ENCODE results near the gene VTI1B. TPM values are rescaled to one million over a fixed set of nuclear protein-coding genes. Genes with fewer than 3 reads are reported as not detected.

The VTI1B gene
- polyA plus RNA-seq, 2 of the 4 experiments (the other 2 are of a cell fraction), result 77.5 to 102 TPM

DNA sequence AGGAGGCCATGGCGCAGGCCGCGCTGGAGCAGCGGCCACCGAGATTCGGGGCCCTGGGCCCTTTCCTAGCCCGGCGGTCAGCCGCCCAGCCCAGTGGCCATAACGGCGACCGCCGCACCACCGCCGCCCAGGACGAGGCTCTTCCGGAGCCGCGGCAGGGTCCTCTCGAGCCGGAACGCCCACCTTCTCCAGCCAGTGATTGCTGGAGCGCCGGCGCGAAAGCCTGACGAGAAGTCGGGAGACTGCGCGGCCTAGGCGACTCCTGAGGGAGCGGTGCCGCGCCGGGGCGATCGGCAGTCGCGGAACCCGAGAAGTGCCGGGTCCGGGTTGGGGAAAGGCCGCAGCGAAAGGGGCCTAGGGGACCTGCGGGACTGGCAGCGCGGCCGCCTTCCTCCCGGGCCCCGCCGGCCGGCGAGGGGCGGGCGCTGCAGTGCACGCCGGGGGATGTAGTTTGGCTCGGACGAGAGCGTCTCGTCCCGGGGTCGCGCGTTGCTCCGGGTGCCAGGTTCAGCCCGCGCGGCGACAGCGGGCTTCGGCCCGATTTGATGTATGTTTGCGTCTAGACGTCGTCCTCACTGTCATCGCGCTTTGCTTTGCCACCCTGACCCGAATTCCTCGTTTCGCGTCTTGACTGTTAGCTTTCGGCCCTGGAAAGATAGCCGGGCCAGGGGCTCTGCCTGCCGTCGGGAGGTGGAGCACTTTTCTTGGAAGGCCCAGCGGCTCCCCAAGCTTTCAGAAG, at the start of gene VTI1B (continued):
- TF ChIP-seq, protein P1, sequence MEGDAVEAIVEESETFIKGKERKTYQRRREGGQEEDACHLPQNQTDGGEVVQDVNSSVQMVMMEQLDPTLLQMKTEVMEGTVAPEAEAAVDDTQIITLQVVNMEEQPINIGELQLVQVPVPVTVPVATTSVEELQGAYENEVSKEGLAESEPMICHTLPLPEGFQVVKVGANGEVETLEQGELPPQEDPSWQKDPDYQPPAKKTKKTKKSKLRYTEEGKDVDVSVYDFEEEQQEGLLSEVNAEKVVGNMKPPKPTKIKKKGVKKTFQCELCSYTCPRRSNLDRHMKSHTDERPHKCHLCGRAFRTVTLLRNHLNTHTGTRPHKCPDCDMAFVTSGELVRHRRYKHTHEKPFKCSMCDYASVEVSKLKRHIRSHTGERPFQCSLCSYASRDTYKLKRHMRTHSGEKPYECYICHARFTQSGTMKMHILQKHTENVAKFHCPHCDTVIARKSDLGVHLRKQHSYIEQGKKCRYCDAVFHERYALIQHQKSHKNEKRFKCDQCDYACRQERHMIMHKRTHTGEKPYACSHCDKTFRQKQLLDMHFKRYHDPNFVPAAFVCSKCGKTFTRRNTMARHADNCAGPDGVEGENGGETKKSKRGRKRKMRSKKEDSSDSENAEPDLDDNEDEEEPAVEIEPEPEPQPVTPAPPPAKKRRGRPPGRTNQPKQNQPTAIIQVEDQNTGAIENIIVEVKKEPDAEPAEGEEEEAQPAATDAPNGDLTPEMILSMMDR (IDR thresholded peaks at IDR 0.05), result peak; percentile 24; the same call in 1 of the 3 replicates
- TF ChIP-seq POLR2AphosphoS2 (conservative IDR thresholded peaks at IDR 0.05; ENCODE audit: low read length) (0 out of 2 replicates have a peak, but pooled peaks have one; percentile 30), SMC3 (IDR thresholded peaks at IDR 0.05) (peak; percentile 39; the same call in 2 of the 3 replicates)

GRCh38 chr14:67722293-67722692, 47.9 kb upstream of the VTI1B start:
- H3K4me3 ChIP-seq, result no peak overlapping the region
- TF ChIP-seq, protein P1 (IDR thresholded peaks at IDR 0.05), result no peak
- TF ChIP-seq BHLHE40 (IDR thresholded peaks at IDR 0.05; ENCODE audit: low read depth, low read length), result no peak
- no peak for TF ChIP-seq EP300 (IDR thresholded peaks at IDR 0.05)
- TF ChIP-seq RNF2 (IDR thresholded peaks at IDR 0.05; ENCODE audit: borderline replicate concordance, low read depth), result no peak
- TF ChIP-seq HOXB13 (CRISPR knock-in tag; IDR thresholded peaks at IDR 0.05; ENCODE audit: low read depth), result no peak
- no peak for TF ChIP-seq CHD4 (IDR thresholded peaks at IDR 0.05; ENCODE audit: borderline replicate concordance)
- TF ChIP-seq EHMT2 (IDR thresholded peaks at IDR 0.05; ENCODE audit: low read depth), result no peak
- TF ChIP-seq SMC3 (IDR thresholded peaks at IDR 0.05), result no peak
- TF ChIP-seq ESRRA (IDR thresholded peaks at IDR 0.05; ENCODE audit: borderline replicate concordance, low read length), result no peak
- no peak for TF ChIP-seq RAD21 (conservative IDR thresholded peaks at IDR 0.05 in 1 of 2, IDR thresholded peaks at IDR 0.05 in 1 of 2)
- 0 out of 3 replicates have a peak, but pooled peaks cover 4% of the 10 kb centered on the region for H3K4me1 ChIP-seq
- CTCF ChIA-PET, result interaction anchor here (0.8 to 6.7 kb wide), 3 partner anchors 9 to 138 kb away, joined by 3 to 44 read pairs (median 3); no protein-coding TSS in a partner anchor
- ATAC-seq (peak in 1 of 2 experiments; percentile 78; a peak in 3 of 6 replicates), DNase-seq (ENCODE audit: low read depth in 1 of 2, low spot score in 1 of 2) (no peak), FAIRE-seq (no peak)
- H3K9me3 ChIP-seq, result peaks cover 3% of the 10 kb centered on the region; the same call in 1 of the 3 replicates
- no peak overlapping the region for H3K4me2 ChIP-seq
- no peak overlapping the region for H3K27ac ChIP-seq
- 54% methylated on average over 3 of the region's 3 CpGs for WGBS (ENCODE audit: missing lambda C conversion rate)
- POLR2A ChIA-PET, result interaction anchor here (1.6 kb wide), 1 partner anchor 27 kb away, joined by 5 read pairs; the partner anchor contains the start of gene RDH11

DNA sequence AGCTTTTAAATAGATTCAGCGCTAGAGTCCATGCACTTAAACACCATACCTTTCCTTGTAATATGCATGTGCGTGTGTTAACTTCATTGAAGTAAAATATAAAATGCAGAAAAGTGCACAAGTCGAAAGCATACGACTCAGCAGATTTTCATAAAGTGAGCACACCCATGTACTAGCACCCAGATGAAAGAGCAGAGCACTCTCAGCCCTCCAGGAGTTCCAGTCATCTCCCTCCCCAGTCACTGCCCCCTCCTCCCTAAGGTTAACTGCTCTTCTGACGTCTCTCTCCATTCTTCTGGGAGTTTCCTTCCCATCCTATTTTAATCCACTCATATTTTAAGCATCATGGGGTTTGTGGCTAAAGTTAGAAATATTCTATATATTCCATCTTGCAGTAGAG, 47.4 kb upstream of the VTI1B start:
- 77% methylated on average over 5 of the region's 5 CpGs for WGBS (ENCODE audit: missing lambda C conversion rate)
- no peak for FAIRE-seq
- ChIA-PET CTCF (interaction anchor here (1.0 to 6.7 kb wide), 3 partner anchors 9 to 138 kb away, joined by 3 to 44 read pairs (median 3); no protein-coding TSS in a partner anchor), POLR2A (interaction anchor here (1.6 kb wide), 1 partner anchor 26 kb away, joined by 5 read pairs; the partner anchor contains the start of gene RDH11)
- H3K9me3 ChIP-seq, result peaks cover 1% of the 10 kb centered on the region; the same call in 1 of the 3 replicates
- TF ChIP-seq MAZ (IDR thresholded peaks at IDR 0.05; ENCODE audit: borderline replicate concordance, low read depth, low read length), result no peak
- TF ChIP-seq FOXS1 (CRISPR knock-in tag; IDR thresholded peaks at IDR 0.05), result no peak
- peak; percentile 90 for TF ChIP-seq MAFK (IDR thresholded peaks at IDR 0.05; ENCODE audit: partially characterized antibody)
- no peak overlapping the region for H3K4me3 ChIP-seq
- no peak for DNase-seq (ENCODE audit: low read depth in 1 of 2, low spot score in 1 of 2)
- H3K27ac ChIP-seq, result no peak overlapping the region
- no peak overlapping the region for H3K4me2 ChIP-seq
- 0 out of 3 replicates have a peak, but pooled peaks cover 4% of the 10 kb centered on the region for H3K4me1 ChIP-seq
- no peak for ATAC-seq

All from A549 (cell line).